HEK293T (cell line): ENCODE measurements around the gene VTI1A.

Experiments
- ARNT ChIP-seq: fragments of 450-650 bp; IDR thresholded peaks from 2 replicates; pipeline ENCODE4 v1.6.1; 2017; ENCODE audit warnings: mild to moderate bottlenecking
- FOXM1 ChIP-seq: fragments of 450-650 bp; IDR thresholded peaks from 2 replicates; pipeline ENCODE4 v1.6.1; 2017; ENCODE audit warnings: mild to moderate bottlenecking, borderline replicate concordance
- HDGF ChIP-seq: fragments of 450-650 bp; IDR thresholded peaks from 2 replicates; pipeline ENCODE4 v1.6.1; 2017; ENCODE audit warnings: antibody characterized with exemption, borderline replicate concordance
- L3MBTL2 ChIP-seq: fragments of 450-650 bp; conservative IDR thresholded peaks from 2 replicates; pipeline ENCODE4 v1.6.1; 2016; ENCODE audit warnings: mild to moderate bottlenecking
- SUZ12 ChIP-seq: fragments of 450-650 bp; IDR thresholded peaks from 2 replicates; pipeline ENCODE4 v1.6.1; 2016; ENCODE audit warnings: mild to moderate bottlenecking
- ZNF384 ChIP-seq: fragments of 450-650 bp; IDR thresholded peaks from 2 replicates; pipeline ENCODE4 v1.6.1; 2016

- no peak for TF ChIP-seq ARNT
- TF ChIP-seq FOXM1: no peak
- TF ChIP-seq SUZ12: no peak
- TF ChIP-seq HDGF: no peak
- TF ChIP-seq L3MBTL2: no peak
- no peak for TF ChIP-seq ZNF384
Observed at GRCh38 chr10:112533916-112534315, 86.9 kb downstream of the VTI1A start.
